PC-3 (cell line): ENCODE results near the gene ASB2.

ENCODE experiments used
- CTCF ChIP-seq: fragments of 300-600 bp; sonication (generic); conservative IDR thresholded peaks from 2 replicates; pipeline ENCODE4 v1.5.1; 2017; ENCODE audit warnings: antibody characterized with exemption, low read depth, mild to moderate bottlenecking, low read length
- EZH2 ChIP-seq: fragments of 300-600 bp; sonication (generic); IDR thresholded peaks from one replicate; pipeline ENCODE4 v1.6.1; 2017; ENCODE audit warnings: antibody characterized with exemption, mild to moderate bottlenecking, low read length; ENCODE audit not compliant: unreplicated experiment

DNA sequence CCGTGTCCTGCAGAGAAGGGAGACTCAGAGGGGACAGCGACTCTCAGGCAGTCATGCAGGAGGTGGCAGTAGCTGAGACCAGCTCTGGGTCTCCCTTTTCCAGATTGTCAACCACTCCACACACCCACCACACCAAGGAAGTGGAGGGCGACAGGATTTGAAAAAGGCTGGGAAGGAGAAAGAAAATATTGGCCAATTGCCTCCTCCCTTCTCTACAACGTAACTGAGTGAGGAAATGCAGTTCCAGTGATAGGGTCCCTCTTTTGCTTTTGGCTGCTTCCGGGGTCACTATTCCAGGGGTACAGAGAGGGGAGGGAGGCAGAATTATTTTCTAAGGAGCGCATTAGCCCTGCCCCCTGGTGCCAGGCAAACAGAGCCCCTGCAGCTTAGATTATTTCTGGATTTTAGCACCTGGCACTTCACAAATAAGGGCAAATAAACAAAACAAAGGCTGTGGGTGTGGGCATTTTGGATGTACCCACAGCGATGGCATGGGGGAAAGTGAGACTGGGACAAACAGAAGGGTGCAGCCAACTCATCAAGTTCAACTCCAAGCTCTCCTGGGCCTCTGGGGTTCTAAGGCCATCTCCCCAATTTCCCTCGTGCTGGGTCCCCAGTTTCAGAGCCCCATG lies 20.4 kb downstream of the ASB2 start:
- TF ChIP-seq CTCF, result no peak
- no peak for TF ChIP-seq EZH2
